Measurements from ENCODE around the gene SMC4.

- TF ChIP-seq, protein P1, sequence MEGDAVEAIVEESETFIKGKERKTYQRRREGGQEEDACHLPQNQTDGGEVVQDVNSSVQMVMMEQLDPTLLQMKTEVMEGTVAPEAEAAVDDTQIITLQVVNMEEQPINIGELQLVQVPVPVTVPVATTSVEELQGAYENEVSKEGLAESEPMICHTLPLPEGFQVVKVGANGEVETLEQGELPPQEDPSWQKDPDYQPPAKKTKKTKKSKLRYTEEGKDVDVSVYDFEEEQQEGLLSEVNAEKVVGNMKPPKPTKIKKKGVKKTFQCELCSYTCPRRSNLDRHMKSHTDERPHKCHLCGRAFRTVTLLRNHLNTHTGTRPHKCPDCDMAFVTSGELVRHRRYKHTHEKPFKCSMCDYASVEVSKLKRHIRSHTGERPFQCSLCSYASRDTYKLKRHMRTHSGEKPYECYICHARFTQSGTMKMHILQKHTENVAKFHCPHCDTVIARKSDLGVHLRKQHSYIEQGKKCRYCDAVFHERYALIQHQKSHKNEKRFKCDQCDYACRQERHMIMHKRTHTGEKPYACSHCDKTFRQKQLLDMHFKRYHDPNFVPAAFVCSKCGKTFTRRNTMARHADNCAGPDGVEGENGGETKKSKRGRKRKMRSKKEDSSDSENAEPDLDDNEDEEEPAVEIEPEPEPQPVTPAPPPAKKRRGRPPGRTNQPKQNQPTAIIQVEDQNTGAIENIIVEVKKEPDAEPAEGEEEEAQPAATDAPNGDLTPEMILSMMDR (IDR thresholded peaks at IDR 0.05) = no peak
- no peak for TF ChIP-seq POLR2A (IDR thresholded peaks at IDR 0.05)
Observed at GRCh38 chr3:160381470-160381869, 18.0 kb upstream of the SMC4 start.

Measured in heart left ventricle (tissue), 13 donors.